ENCODE results near the gene ARHGAP45. TPM values are rescaled to one million over a fixed set of nuclear protein-coding genes. Genes with fewer than 3 reads are reported as not detected.

ARHGAP45 gene
- total and polyA plus RNA-seq, 2 of the 8 experiments (the other 6 are each of a cell fraction or from before 2014, with no cell fraction given): 31.4 to 41.8 TPM

- no peak for TF ChIP-seq E2F6 (IDR thresholded peaks at IDR 0.05)
- no peak for TF ChIP-seq POU5F1 (IDR thresholded peaks at IDR 0.05; ENCODE audit: low read depth, low read length)
- no peak for TF ChIP-seq CBX8 (IDR thresholded peaks at IDR 0.05; ENCODE audit: borderline replicate concordance, low read depth, low read length)
- no peak for TF ChIP-seq FOSL1 (IDR thresholded peaks at IDR 0.05; ENCODE audit: insufficient read depth, low read depth, low read length)
- TF ChIP-seq USF2 (IDR thresholded peaks at IDR 0.05; ENCODE audit: low read length): no peak
- TF ChIP-seq EP300 (IDR thresholded peaks at IDR 0.05; ENCODE audit: borderline replicate concordance in 1 of 2, low read depth in 2 of 2, low read length in 2 of 2): no peak
- TF ChIP-seq NANOG (IDR thresholded peaks at IDR 0.05; ENCODE audit: insufficient read depth, low read depth, low read length, poor library complexity, severe bottlenecking): no peak
Observed at GRCh38 chr19:1129535-1129934, 62.6 kb downstream of the ARHGAP45 start (continued).
